ENCODE results near the gene COBLL1. TPM values are rescaled to one million over a fixed set of nuclear protein-coding genes. Genes with fewer than 3 reads are reported as not detected.

Gene COBLL1
- total and polyA plus RNA-seq, 2 experiments from 2014 or later: 87.3 to 146 TPM

DNA sequence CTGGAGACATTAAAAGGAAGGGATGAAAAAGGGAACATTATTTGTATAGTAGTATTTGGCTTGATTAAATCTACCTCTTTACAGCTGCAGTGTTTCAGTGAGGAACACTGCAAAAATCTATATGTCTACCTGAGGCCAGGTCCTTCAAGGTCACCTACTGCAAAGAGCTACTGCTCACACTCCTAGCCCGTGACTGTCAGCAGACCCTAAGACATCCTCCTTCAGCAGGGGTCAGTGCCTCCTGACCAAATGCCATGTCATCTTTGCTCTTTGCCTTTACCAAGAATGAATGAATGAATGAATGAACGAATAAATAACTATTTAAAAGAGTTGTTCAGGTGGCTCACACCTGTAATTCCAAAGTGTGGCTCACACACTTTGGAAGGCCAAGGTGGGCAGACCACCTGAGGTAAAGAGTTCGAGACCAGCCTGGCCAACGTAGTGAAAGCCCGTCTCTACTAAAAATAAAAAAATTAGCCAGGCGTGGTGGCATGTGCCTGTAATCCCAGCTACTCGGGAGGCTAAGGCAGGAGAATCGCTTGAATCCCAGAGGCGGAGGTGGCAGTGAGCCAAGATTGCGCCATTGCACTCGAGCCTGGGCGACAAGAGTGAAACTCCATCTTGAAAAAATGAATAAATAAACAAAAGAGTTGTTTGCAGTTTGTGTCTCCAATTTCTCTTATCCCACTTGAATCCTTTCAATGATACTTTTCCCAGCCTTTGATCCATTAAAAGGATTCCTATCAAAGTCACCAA lies 136.0 kb downstream of the COBLL1 start:
- WGBS (ENCODE audit: low lambda C conversion rate, missing lambda C conversion rate): 90% methylated on average over 12 of the region's 12 CpGs
- Histone ChIP-seq H3K4me1 (ENCODE audit: insufficient read depth) (no peaks in the 10 kb centered on the region), H3K9me2 (replicated peaks; ENCODE audit: insufficient read depth) (no peaks in the 10 kb centered on the region), H3K4me2 (no peak overlapping the region), H3K36me3 (replicated peaks; ENCODE audit: insufficient read depth, low read depth) (no peaks in the 10 kb centered on the region), H3K27ac (no peak overlapping the region), H3K79me2 (peaks cover 4% of the 10 kb centered on the region), H4K20me1 (ENCODE audit: insufficient read depth, poor library complexity, severe bottlenecking) (no peaks in the 10 kb centered on the region), H3K27me3 (no peaks in the 10 kb centered on the region), H2AFZ (no peak overlapping the region), H3K4me3 (no peak overlapping the region), H3K9me3 (ENCODE audit: low read depth) (no peaks in the 10 kb centered on the region)
- TF ChIP-seq EZH2 (IDR thresholded peaks at IDR 0.05; ENCODE audit: borderline replicate concordance) (no peak), EZH2phosphoT487 (IDR thresholded peaks at IDR 0.05; ENCODE audit: low read depth, severe bottlenecking, unreplicated experiment) (no peak), CTCF (IDR thresholded peaks at IDR 0.05; ENCODE audit: poor library complexity) (no peak)
- no peak for DNase-seq (ENCODE audit: low spot score)

DNA sequence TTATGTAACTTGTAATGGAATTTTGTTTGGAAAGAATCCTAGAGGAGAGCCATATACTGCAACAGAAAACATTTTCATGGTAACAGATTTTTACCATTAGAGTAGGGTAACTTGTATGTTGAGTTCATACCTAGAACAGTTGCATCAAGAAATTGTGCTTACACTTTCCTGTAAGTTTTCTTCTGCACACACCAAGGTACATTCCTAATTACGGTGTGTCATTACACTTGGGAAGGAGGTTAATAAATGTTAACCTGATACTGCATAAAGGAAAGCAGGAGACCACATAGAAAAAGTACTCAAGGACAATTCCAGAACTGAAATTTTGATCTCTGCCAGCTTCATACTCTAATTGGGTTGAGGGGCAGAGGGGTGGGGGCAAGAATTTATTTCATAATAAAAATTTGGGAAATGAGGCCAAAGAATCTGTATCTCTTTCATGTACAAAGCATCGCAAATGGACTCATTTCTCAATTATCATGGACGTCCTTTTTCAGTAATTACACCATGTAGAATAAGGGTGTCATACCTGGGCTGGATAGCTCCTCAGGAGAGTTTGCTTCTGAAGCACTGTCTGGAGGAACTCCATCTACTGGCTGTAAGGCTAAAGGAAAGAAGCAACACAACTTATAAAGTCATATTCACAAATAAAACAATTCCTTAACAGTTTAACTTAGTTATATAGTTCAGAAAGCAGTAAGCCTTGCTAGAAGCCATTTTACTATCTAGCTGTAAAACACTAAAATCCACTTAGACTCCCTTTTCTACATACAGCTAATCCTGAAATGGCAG lies 137.5 kb downstream of the COBLL1 start:
- H3K36me3 ChIP-seq (replicated peaks; ENCODE audit: insufficient read depth, low read depth): no peaks in the 10 kb centered on the region
- no peaks in the 10 kb centered on the region for H3K9me3 ChIP-seq (ENCODE audit: low read depth)
- H3K4me1 ChIP-seq (ENCODE audit: insufficient read depth): no peaks in the 10 kb centered on the region
- WGBS (ENCODE audit: low lambda C conversion rate, missing lambda C conversion rate): 82% methylated on average over 3 of the region's 3 CpGs
- no peaks in the 10 kb centered on the region for H3K79me2 ChIP-seq
- H3K4me2 ChIP-seq: no peak overlapping the region
- DNase-seq (ENCODE audit: low spot score): no peak
- no peak overlapping the region for H3K27ac ChIP-seq
- no peak overlapping the region for H3K4me3 ChIP-seq
- TF ChIP-seq EZH2 (IDR thresholded peaks at IDR 0.05; ENCODE audit: borderline replicate concordance) (no peak), CTCF (IDR thresholded peaks at IDR 0.05; ENCODE audit: poor library complexity) (no peak), EZH2phosphoT487 (IDR thresholded peaks at IDR 0.05; ENCODE audit: low read depth, severe bottlenecking, unreplicated experiment) (no peak)
- no peak overlapping the region for H2AFZ ChIP-seq
- no peaks in the 10 kb centered on the region for H4K20me1 ChIP-seq (ENCODE audit: insufficient read depth, poor library complexity, severe bottlenecking)
- H3K9me2 ChIP-seq (replicated peaks; ENCODE audit: insufficient read depth): no peaks in the 10 kb centered on the region
- H3K27me3 ChIP-seq: no peaks in the 10 kb centered on the region

GRCh38 chr2:164701565-164701964 lies 140.1 kb downstream of the COBLL1 start:
- no peak overlapping the region for H2AFZ ChIP-seq
- H3K79me2 ChIP-seq: peaks cover 3% of the 10 kb centered on the region
- 100% methylated on average over 1 of the region's 1 CpG for WGBS (ENCODE audit: low lambda C conversion rate, missing lambda C conversion rate)
- H4K20me1 ChIP-seq (ENCODE audit: insufficient read depth, poor library complexity, severe bottlenecking): no peaks in the 10 kb centered on the region
- TF ChIP-seq EZH2phosphoT487 (IDR thresholded peaks at IDR 0.05; ENCODE audit: low read depth, severe bottlenecking, unreplicated experiment) (no peak), CTCF (IDR thresholded peaks at IDR 0.05; ENCODE audit: poor library complexity) (no peak), EZH2 (IDR thresholded peaks at IDR 0.05; ENCODE audit: borderline replicate concordance) (no peak)
- no peaks in the 10 kb centered on the region for H3K27me3 ChIP-seq
- H3K36me3 ChIP-seq (replicated peaks; ENCODE audit: insufficient read depth, low read depth): no peaks in the 10 kb centered on the region
- no peak overlapping the region for H3K27ac ChIP-seq
- H3K4me2 ChIP-seq: no peak overlapping the region
- H3K4me3 ChIP-seq: no peak overlapping the region
- H3K9me3 ChIP-seq (ENCODE audit: low read depth): no peaks in the 10 kb centered on the region
- DNase-seq (ENCODE audit: low spot score): no peak
- H3K9me2 ChIP-seq (replicated peaks; ENCODE audit: insufficient read depth): no peaks in the 10 kb centered on the region
- no peaks in the 10 kb centered on the region for H3K4me1 ChIP-seq (ENCODE audit: insufficient read depth)

Data from hepatocyte (in vitro differentiated cells).